Measurements from ENCODE around the gene WNT10A. TPM values are rescaled to one million over a fixed set of nuclear protein-coding genes. Genes with fewer than 3 reads are reported as not detected.

The WNT10A gene
- total RNA-seq, 6 donors from 2014 or later: 0.15 to 1.0 (median 0.55) TPM; not detected in 2

GRCh38 chr2:218891275-218892135 lies 10.9 kb downstream of the WNT10A start:
- WGBS, 2 donors: 64 to 66% methylated on average over 14 to 19 of the region's 19 CpGs
- H3K36me3 ChIP-seq: no peaks in the 10 kb centered on the region
- no peak overlapping the region for H3K4me3 ChIP-seq
- H3K27ac ChIP-seq: no peak overlapping the region
- DNase-seq (no peak), ATAC-seq (ENCODE audit: low FRiP score in 2 of 2) (no peak)
- TF ChIP-seq POLR2A (IDR thresholded peaks at IDR 0.05): no peak
- no peak for TF ChIP-seq POLR2AphosphoS5 (IDR thresholded peaks at IDR 0.05)
- no peak for TF ChIP-seq CTCF (IDR thresholded peaks at IDR 0.05)
- TF ChIP-seq EP300 (IDR thresholded peaks at IDR 0.05): no peak
- peaks cover 0 to 27% (median 8%) of the 10 kb centered on the region in 4 donors for H3K27me3 ChIP-seq
- no peaks in the 10 kb centered on the region for H3K9me3 ChIP-seq
- peaks cover 13 to 18% (median 15%) of the 10 kb centered on the region in 4 donors for H3K4me1 ChIP-seq

- peak; percentile 70 to 96 for DNase-seq
- TF ChIP-seq CTCF (IDR thresholded peaks at IDR 0.05) (peak in 5 of 6 experiments; percentile 29 to 72 (median 50)), POLR2AphosphoS5 (IDR thresholded peaks at IDR 0.05) (no peak), POLR2A (IDR thresholded peaks at IDR 0.05) (peak in 1 of 4 donors; percentile 18)
- H3K9me3 ChIP-seq: no peaks in the 10 kb centered on the region
- H3K27ac ChIP-seq: peak overlapping the region in 1 of 4 donors; percentile 58
- peaks cover 3 to 39% (median 18%) of the 10 kb centered on the region in 4 donors for H3K27me3 ChIP-seq
- H3K4me1 ChIP-seq: peaks cover 25 to 31% (median 28%) of the 10 kb centered on the region in 4 donors
- H3K4me3 ChIP-seq: peak overlapping the region in 3 of 4 donors; percentile 30 to 50 (median 37)
- 0 to 4% methylated on average over 4 to 44 of the region's 72 CpGs for WGBS, 2 donors
- peak; percentile 68 to 76 for ATAC-seq (ENCODE audit: low FRiP score in 2 of 2)
- no peaks in the 10 kb centered on the region for H3K36me3 ChIP-seq
Measured at GRCh38 chr2:218892693-218893348, 12.2 kb downstream of the WNT10A start.

- TF ChIP-seq POLR2A (IDR thresholded peaks at IDR 0.05): no peak
- TF ChIP-seq POLR2AphosphoS5 (IDR thresholded peaks at IDR 0.05): no peak
- no peak for TF ChIP-seq EP300 (IDR thresholded peaks at IDR 0.05)
- no peak for TF ChIP-seq CTCF (IDR thresholded peaks at IDR 0.05)
- 21 to 39% methylated on average over 8 to 10 of the region's 10 CpGs for WGBS, 2 donors
- no peaks in the 10 kb centered on the region for H3K9me3 ChIP-seq
- H3K27ac ChIP-seq: peak overlapping the region in 1 of 4 donors; percentile 26
- peaks cover 32 to 39% (median 36%) of the 10 kb centered on the region in 4 donors for H3K4me1 ChIP-seq
- no peaks in the 10 kb centered on the region for H3K36me3 ChIP-seq
- ATAC-seq (ENCODE audit: low FRiP score in 2 of 2) (no peak), DNase-seq (no peak)
- H3K27me3 ChIP-seq: peaks cover 3 to 47% (median 23%) of the 10 kb centered on the region in 4 donors
- peak overlapping the region in 3 of 4 donors; percentile 30 to 50 (median 37) for H3K4me3 ChIP-seq
Measured at GRCh38 chr2:218893349-218894150, 12.9 kb downstream of the WNT10A start.

- 44 to 67% methylated on average over 5 to 12 of the region's 12 CpGs for WGBS, 2 donors
Measured at GRCh38 chr2:218894151-218894879, 13.7 kb downstream of the WNT10A start.

More at GRCh38 chr2:218894151-218894879, 13.7 kb downstream of the WNT10A start:
- Histone ChIP-seq H3K27me3 (peaks cover 3 to 50% (median 23%) of the 10 kb centered on the region in 4 donors), H3K9me3 (no peaks in the 10 kb centered on the region), H3K27ac (no peak overlapping the region), H3K4me3 (no peak overlapping the region), H3K4me1 (peaks cover 33 to 41% (median 37%) of the 10 kb centered on the region in 4 donors), H3K36me3 (no peaks in the 10 kb centered on the region)
- no peak for DNase-seq
- no peak for ATAC-seq (ENCODE audit: low FRiP score in 2 of 2)
- no peak for TF ChIP-seq POLR2AphosphoS5 (IDR thresholded peaks at IDR 0.05)
- no peak for TF ChIP-seq EP300 (IDR thresholded peaks at IDR 0.05)
